Activated T-helper 1 cell treated with Interleukin-2 at 50 U/mL for 16 hours (primary cell): Measurements from ENCODE around the gene PNPLA7.
"Not testable (repeated sequence)": the region's sequence is repeated elsewhere in the genome, so short reads cannot be mapped to it uniquely, and the experiment has no call there.

ENCODE experiments used
- DNase-seq: peaks from one replicate; pipeline ENCODE4 v3.0.0-alpha.2; 2020; ENCODE audit warnings: low read depth

PNPLA7 gene

DNA sequence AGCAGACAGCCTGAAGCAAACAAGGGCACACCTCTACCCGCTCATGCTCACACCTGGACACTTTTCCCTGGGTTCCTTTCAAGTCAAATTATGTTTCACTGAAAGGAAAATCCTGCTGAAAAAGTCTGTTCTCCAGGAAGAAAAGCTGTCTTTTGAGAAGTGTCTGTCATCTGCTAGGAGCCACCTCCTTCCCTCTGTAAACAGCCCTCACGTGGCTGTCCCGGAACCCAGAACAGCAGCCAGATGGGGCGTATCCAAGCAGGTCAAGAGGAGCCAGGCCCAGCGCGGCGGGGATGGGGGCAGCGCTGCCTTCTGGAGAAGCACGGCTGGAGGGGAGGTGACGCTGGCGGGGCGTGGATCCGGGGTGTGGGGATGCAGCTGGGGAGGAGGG, at the start of gene PNPLA7:
Gene PNPLA7 (minus strand): TSS at position 172 of the 391 bp plus-strand sequence. CDS start 205 bp downstream, outside the sequence.
- peak; percentile 24 for DNase-seq

DNA sequence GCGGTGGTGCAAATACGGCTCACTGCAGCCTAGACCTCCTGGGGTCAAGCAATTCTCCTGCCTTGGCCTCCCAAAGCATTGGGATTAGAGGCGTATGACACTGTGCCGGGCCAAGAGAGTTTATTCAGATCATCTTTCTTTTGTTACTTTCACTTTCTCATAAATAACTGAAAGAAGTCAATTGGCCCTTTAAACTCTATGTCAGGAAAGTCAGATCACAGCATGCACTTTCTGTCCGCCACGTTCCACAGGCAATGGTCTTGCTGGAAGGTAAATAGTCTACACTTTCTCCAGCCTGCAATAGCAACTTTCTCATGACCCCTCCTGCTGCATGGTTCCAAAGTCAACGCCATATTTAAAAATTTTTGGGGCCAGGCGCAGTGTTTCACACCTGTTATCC, 48.7 kb upstream of the PNPLA7 start:
- no peak for DNase-seq

DNA sequence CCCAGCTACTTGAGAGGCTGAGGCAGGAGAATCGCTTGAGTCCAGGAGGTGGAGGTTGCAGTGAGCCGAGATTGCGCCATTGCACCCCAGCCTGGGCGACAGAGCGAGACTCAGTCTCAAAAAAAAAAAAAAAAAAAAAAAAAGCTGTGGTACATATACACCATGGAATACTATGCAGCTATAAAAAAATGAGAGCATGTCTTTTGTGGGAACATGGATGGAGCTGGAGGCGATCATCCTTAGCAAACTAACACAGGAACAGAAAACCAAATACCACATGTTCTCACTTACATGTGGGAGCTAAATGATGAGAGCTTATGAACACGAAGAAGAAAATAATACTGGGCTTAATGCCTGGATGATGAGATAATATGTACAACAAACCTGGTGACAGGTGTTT, 46.4 kb upstream of the PNPLA7 start:
- not testable (repeated sequence) for DNase-seq

GRCh38 chr9:137593176-137593575, 43.0 kb upstream of the PNPLA7 start:
- no peak for DNase-seq

DNA sequence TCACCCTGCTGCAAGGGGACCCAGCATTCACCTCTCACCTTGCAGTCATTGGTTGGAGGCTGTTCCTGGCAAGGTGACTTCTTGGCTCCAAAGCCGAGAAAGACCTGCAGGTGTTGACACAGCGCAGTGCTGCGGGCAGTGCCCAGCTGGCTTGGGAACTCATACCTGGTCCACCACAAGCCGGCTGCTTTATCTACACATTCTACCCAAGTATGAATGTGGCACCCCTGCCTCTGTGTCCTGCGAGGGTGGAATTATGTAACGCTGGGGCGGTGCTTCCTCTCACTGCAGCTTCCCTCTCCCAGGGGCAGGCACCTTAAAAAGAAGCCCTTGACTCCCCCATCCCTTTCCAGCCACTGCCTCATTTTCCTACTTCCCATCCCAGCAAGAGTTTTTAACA, 42.6 kb upstream of the PNPLA7 start:
- DNase-seq, result no peak

- DNase-seq, result peak; percentile 89
Measured at GRCh38 chr9:137590469-137591383, 40.5 kb upstream of the PNPLA7 start, which contains the start of gene ZMYND19. ZMYND19 (minus strand) TSS chr9:137590512; CDS start chr9:137590263, 249 bp downstream.

- DNase-seq, result no peak
Measured at GRCh38 chr9:137590123-137590468, 39.9 kb upstream of the PNPLA7 start.

GRCh38 chr9:137589441-137590122, 39.4 kb upstream of the PNPLA7 start:
- DNase-seq, result no peak

GRCh38 chr9:137588891-137589290, 38.7 kb upstream of the PNPLA7 start:
- no peak for DNase-seq

- no peak for DNase-seq
Measured at GRCh38 chr9:137588311-137588710, 38.1 kb upstream of the PNPLA7 start.

DNA sequence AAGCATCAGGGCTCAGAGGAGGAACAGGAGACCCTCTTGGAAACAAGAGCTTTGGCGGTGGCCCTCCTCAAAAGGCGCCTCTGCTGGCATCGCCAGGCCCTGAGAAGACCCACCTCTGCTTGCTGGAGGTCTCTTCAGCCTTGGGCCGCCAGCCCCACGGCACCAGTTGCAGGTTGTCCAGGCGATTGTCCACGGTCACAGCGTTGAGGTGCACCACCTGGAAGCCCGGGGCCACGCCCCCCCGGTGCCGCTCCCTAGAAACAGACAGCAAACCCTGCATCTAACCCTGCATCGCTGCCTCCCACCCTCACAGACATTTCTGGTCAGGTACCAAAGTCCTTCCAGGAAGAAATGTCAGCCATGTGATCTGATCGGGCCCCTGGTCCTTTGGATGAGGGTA, 36.7 kb upstream of the PNPLA7 start:
- DNase-seq, result no peak

DNA sequence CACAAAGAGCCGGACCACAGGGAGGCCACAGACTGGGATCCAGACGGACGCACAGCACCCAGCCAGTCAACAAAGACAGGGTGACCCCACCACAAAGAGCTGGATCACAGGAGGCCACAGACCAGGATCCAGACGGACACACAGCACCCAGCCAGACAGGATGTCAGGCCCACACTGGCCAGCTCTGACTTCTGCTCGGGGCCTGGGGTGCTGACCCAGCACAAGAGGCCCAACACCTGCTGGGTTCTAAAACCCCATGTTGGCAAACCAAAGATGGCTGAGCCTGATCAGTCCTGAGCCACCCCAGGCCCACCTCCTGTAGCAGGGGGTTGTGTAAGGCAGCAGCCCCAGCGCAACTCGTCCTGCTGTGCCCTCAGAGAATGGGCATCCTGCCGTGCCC, 33.8 kb upstream of the PNPLA7 start:
- no peak for DNase-seq

- DNase-seq, result no peak
Measured at GRCh38 chr9:137583347-137583746, 33.1 kb upstream of the PNPLA7 start.

- no peak for DNase-seq
Measured at GRCh38 chr9:137582286-137582860, 32.2 kb upstream of the PNPLA7 start.

DNA sequence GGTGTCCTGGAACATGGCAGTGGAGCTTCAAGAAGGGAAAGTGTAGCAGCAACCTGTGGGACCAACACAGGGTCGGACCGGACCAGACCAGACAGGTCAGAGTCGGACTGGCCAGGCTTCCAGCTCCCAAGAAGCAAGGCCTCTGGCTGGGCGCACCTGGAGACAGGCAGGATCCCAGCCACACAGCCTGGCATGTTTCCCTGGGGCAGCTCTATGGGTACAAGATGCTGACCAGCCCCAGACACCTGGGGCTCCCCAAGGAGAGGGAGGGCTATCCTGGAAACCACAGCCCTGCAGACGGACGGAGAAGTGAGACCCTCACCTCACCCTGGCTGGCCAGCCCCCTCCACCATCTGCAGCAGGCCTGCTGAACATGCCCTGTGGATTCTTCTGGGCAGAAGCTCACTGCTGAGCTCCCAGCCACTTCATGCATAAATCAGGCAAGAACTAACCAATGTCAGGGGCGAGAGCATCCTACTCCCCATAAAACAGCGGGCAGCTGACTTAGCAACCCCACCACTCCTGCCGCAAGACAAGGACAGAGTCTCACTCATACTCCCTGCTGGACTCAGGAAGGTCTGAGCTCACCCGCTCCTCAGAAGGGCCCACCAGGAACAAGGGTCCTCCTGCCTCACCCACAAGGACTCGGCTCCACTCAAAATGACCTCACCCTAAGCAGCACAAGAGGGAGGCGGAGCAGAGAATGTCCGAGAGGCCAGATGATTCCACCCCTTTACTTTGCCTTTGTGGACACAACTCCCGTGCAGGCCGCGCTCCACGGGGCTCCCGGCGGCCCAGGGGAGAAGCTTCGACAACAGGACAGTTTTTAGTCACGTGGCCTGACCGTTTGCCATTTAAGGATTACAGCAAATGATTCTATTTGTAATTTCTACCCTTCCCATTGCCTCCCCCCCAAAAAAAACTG, 31.4 kb upstream of the PNPLA7 start:
- DNase-seq, result no peak

DNA sequence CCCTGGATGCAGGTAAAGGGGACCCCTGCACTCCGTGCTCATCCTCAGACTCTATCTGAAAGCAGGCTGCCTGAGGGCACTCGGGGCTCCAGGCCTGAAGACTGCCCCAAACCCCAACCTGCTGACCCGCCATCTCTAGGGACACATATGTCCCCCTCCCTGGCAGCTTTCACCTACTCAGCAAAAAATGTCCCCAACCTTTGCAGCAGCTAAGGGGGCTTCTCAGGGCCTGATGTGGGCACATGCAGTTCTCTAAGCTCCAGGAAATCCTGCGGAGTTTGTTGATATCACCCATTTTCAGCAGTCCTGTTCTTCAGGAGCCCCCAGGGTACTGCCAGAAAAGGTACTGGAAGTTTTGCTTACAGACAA, 30.7 kb upstream of the PNPLA7 start:
- DNase-seq, result no peak

GRCh38 chr9:137580209-137580953, 30.2 kb upstream of the PNPLA7 start:
- DNase-seq, result no peak

GRCh38 chr9:137579259-137579604, 29.0 kb upstream of the PNPLA7 start:
- no peak for DNase-seq

DNA sequence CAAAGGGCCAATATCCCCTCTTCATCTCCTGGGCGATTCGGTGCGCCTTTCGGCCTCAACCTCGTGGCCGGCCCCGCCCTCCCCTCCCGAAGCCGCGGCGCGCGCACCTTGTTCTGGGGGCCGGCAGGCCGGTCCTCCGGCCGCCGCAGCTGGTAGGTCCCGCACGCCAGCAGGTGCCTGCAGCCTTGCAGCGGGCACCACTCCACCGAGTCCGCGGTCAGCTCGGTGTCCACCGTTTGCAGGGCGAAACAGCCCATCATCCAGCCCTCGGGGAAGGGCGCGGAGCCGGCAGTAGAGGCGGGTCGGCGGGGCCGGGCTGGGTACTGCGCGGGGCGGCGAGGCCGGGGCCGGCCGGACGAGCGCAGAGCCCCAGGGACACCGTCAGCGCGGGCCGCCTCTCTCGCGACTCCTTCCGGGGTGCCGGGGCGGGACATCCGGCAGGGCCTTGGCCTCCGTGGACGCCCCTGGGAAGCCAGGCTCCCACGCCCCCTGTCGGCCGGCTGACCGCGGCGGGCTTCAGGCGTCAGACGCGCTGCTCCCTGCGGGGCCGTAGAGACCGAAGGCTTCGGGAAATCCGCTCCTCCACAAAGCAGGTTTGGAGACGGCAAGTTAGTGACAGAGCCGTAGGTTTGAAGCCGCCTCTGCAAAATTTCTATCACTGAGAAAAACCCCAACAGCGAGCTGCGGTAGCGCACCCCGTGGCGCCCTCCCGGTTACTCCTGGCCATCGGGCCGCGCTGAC, 28.5 kb upstream of the PNPLA7 start, which contains the start of gene DPH7:
Gene DPH7 (minus strand): TSS at position 408 of the 741 bp plus-strand sequence. CDS start 148 bp downstream, at position 260.
- DNase-seq, result peak; percentile 95

DNA sequence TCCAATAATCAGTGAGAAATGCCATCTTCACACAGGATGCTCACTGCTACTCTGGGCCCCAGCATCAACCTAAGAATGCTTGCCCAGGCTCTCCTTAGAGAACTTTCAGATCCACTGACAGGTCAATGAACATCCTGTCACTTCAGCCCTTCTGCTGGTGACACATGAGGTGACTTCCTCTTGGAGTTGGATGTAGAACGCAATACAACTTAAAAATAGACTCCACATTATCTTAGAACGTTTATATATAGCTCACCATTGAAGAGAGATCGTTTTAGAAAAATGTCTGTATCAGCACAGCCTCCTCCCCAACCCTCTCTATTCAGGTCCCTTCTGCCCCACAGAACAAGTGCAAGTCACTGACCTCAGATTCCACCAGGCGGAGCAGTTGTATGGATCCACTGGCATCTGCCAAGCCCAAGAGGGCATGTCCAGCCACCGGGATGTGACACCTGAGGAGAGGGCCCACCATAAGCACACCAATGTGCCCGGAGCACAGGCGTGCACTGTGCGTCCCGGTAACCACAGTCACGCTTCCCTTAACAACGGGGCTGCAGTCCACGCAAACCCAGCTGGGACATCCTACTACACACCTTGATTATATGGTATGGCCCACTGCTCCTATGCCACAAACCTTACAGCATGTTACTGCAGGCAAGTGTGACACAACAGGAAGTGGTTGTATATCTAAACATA, 25.7 kb upstream of the PNPLA7 start:
- no peak for DNase-seq
